Spleen (tissue), 11 donors: ENCODE data around the gene SCN10A. TPM values are rescaled to one million over a fixed set of nuclear protein-coding genes. Genes with fewer than 3 reads are reported as not detected.

Experiments
- DNase-seq: peaks from one replicate; pipeline ENCODE4 v3.0.0-alpha.2; 2020
- H3K27ac ChIP-seq, 8 donors: fragments of 200-600 bp; sonication (generic) in 7 of 8; 1 replicate in 4 of 8; 2 replicates in 4 of 8; pipeline versions ENCODE4 v1.5.0 to v1.8.0; 2016 to 2021; ENCODE audit warnings: inconsistent platforms in 4 of 8, mild to moderate bottlenecking in 4 of 8, moderate library complexity in 1 of 8
- H3K27me3 ChIP-seq, 7 donors: fragments of 200-600 bp; sonication (generic) in 6 of 7; replicated peaks in 1 of 7; 1 replicate in 4 of 7; 2 replicates in 3 of 7; pipeline versions ENCODE4 v1.5.0 to v1.8.0; 2016 to 2021; ENCODE audit warnings: inconsistent platforms in 3 of 7, mild to moderate bottlenecking in 1 of 7
- H3K36me3 ChIP-seq, 6 donors: fragments of 200-600 bp; sonication (generic) in 5 of 6; 1 replicate in 4 of 6; 2 replicates in 2 of 6; pipeline versions ENCODE4 v1.5.0 to v1.8.0; 2016 to 2021; ENCODE audit warnings: inconsistent platforms in 2 of 6
- H3K4me1 ChIP-seq, 6 donors: fragments of 200-600 bp; sonication (generic) in 5 of 6; 1 replicate in 3 of 6; 2 replicates in 3 of 6; pipeline versions ENCODE4 v1.5.0 to v1.8.0; 2016 to 2021; ENCODE audit warnings: inconsistent platforms in 3 of 6
- H3K4me3 ChIP-seq, 8 donors: fragments of 200-600 bp; sonication (generic) in 7 of 8; 1 replicate in 4 of 8; 2 replicates in 4 of 8; pipeline versions ENCODE4 v1.5.0 to v1.8.0; 2016 to 2021; ENCODE audit warnings: inconsistent platforms in 4 of 8, mild to moderate bottlenecking in 4 of 8, moderate library complexity in 2 of 8
- H3K9me3 ChIP-seq, 8 donors: fragments of 200-600 bp; sonication (generic) in 7 of 8; 1 replicate in 4 of 8; 2 replicates in 4 of 8; pipeline versions ENCODE4 v1.5.0 to v1.8.0; 2016 to 2021; ENCODE audit warnings: inconsistent platforms in 4 of 8
- CTCF ChIP-seq, 11 experiments: fragments of 200-600 bp in 7 of 11; fragments of 450-650 bp in 4 of 11; sonication (generic) in 4 of 11; IDR thresholded peaks in 8 of 11; conservative IDR thresholded peaks in 3 of 11; 1 replicate in 7 of 11; 2 replicates in 4 of 11; pipeline versions ENCODE4 v1.4.0 to v1.8.0; 2016 to 2021; ENCODE audit warnings: antibody characterized with exemption in 11 of 11, inconsistent platforms in 4 of 11, mild to moderate bottlenecking in 1 of 11
- POLR2A ChIP-seq, 3 donors: fragments of 450-650 bp; IDR thresholded peaks; one replicate each; pipeline ENCODE4 v1.5.1; 2017; ENCODE audit warnings: antibody characterized with exemption in 3 of 3, mild to moderate bottlenecking in 1 of 3
- POLR2AphosphoS5 ChIP-seq, 3 donors: sonication (generic); formaldehyde crosslinking; IDR thresholded peaks; one replicate each; pipeline ENCODE4 v1.5.1; 2017; ENCODE audit warnings: antibody characterized with exemption in 3 of 3
- WGBS, 5 donors: extraction: QIAGEN DNeasy Blood & Tissue Kit in 3 of 5; methylation state at CpG; one replicate each; pipeline versions ENCODE4 v1.1.5 to v1.1.7; 2013 to 2018; 5-methylcytosine and 5-hydroxymethylcytosine counted together
- intact Hi-C: fragments of 100-400 bp; cut with DNase I; formaldehyde crosslinking; loops from one replicate; pipeline ENCODE4 v1.15.0; 2023; ENCODE audit warnings: low total_unique reads
- polyA plus RNA-seq, 3 donors: library from polyadenylated mRNA; stranded (reverse); fragments of 200-250 nt; gene quantifications; one replicate each; pipeline ENCODE4 v1.2.1, GENCODE V29; 2013
- total RNA-seq, 7 donors: library from RNA; depleted of rRNA in 3 of 7; stranded (reverse); fragments of >200 nt in 3 of 7; fragmentation: NEBNext Ultra II Directional in 4 of 7; extraction: Animal tissue kit (Norgen Biotek cat#: 25700) in 4 of 7; gene quantifications; one replicate each; pipeline versions ENCODE4 v1.1.0 to v1.2.1, GENCODE V29; 2016 to 2021
- donor health status: healthy with polysubstance abuse.
- donor health status: DM: no; HTN: no; CAD: no; lungs with moderate emphysema.
- donor health status: DM: no; HTN: no; CAD: no.
- donor health status: Bipolar disorder and iron deficiency.
- donor health status: healthy.
- donor health status: DM: no; HTN: no; CAD: no.
- donor health status: DM: yes; HTN: yes; CAD: no.

SCN10A gene
- total and polyA plus RNA-seq, 10 donors, result under 0.01 to 0.26 (median 0.02) TPM; not detected in 7

GRCh38 chr3:38726751-38727150 is 89.3 kb downstream of the SCN10A start:
- no peak for DNase-seq
- WGBS, 5 donors, result 80 to 88% (median 81%) methylated on average over 7 of the region's 7 CpGs
- TF ChIP-seq CTCF (IDR thresholded peaks at IDR 0.05 in 8 of 11, conservative IDR thresholded peaks at IDR 0.05 in 3 of 11), result no peak
- TF ChIP-seq POLR2A (IDR thresholded peaks at IDR 0.05), result no peak
- TF ChIP-seq POLR2AphosphoS5 (IDR thresholded peaks at IDR 0.05), result no peak

GRCh38 chr3:38725726-38726419 is 90.1 kb downstream of the SCN10A start:
- TF ChIP-seq POLR2AphosphoS5 (IDR thresholded peaks at IDR 0.05), result no peak
- TF ChIP-seq POLR2A (IDR thresholded peaks at IDR 0.05), result no peak
- no peak for TF ChIP-seq CTCF (IDR thresholded peaks at IDR 0.05 in 8 of 11, conservative IDR thresholded peaks at IDR 0.05 in 3 of 11)
- peaks cover 0 to 30% (median 0%) of the 10 kb centered on the region in 7 donors for H3K27me3 ChIP-seq
- H3K9me3 ChIP-seq, result no peaks in the 10 kb centered on the region
- 69 to 87% (median 73%) methylated on average over 5 of the region's 5 CpGs for WGBS, 5 donors
- H3K4me3 ChIP-seq, result no peak overlapping the region
- intact Hi-C loops, result no loop called here
- H3K27ac ChIP-seq, result no peak overlapping the region
- no peaks in the 10 kb centered on the region for H3K36me3 ChIP-seq
- DNase-seq, result no peak
- no peaks in the 10 kb centered on the region for H3K4me1 ChIP-seq

More at GRCh38 chr3:38726751-38727150, 89.3 kb downstream of the SCN10A start:
- Histone ChIP-seq H3K36me3 (no peaks in the 10 kb centered on the region), H3K9me3 (no peaks in the 10 kb centered on the region), H3K4me1 (no peaks in the 10 kb centered on the region), H3K27ac (no peak overlapping the region), H3K27me3 (peaks cover 0 to 30% (median 0%) of the 10 kb centered on the region in 7 donors), H3K4me3 (no peak overlapping the region)
- intact Hi-C loops, result no loop called here

- WGBS, 5 donors, result 12 to 33% (median 26%) methylated on average over 2 of the region's 2 CpGs
- DNase-seq, result no peak
- intact Hi-C loops, result no loop called here
- Histone ChIP-seq H3K27ac (no peak overlapping the region), H3K36me3 (no peaks in the 10 kb centered on the region), H3K4me1 (no peaks in the 10 kb centered on the region), H3K9me3 (no peaks in the 10 kb centered on the region), H3K4me3 (no peak overlapping the region), H3K27me3 (peaks cover 0 to 30% (median 0%) of the 10 kb centered on the region in 7 donors)
- TF ChIP-seq POLR2AphosphoS5 (IDR thresholded peaks at IDR 0.05), result no peak
- no peak for TF ChIP-seq CTCF (IDR thresholded peaks at IDR 0.05 in 8 of 11, conservative IDR thresholded peaks at IDR 0.05 in 3 of 11)
- no peak for TF ChIP-seq POLR2A (IDR thresholded peaks at IDR 0.05)
Measured at GRCh38 chr3:38724392-38724736, 91.7 kb downstream of the SCN10A start.

GRCh38 chr3:38723569-38724391 is 92.2 kb downstream of the SCN10A start:
- 40 to 67% (median 62%) methylated on average over 10 to 16 of the region's 16 CpGs for WGBS, 5 donors
- Histone ChIP-seq H3K4me3 (no peak overlapping the region), H3K36me3 (no peaks in the 10 kb centered on the region), H3K27ac (no peak overlapping the region), H3K4me1 (no peaks in the 10 kb centered on the region), H3K27me3 (peaks cover 0 to 30% (median 0%) of the 10 kb centered on the region in 7 donors), H3K9me3 (no peaks in the 10 kb centered on the region)
- intact Hi-C loops, result no loop called here
- TF ChIP-seq POLR2A (IDR thresholded peaks at IDR 0.05), result no peak
- TF ChIP-seq CTCF (IDR thresholded peaks at IDR 0.05 in 8 of 11, conservative IDR thresholded peaks at IDR 0.05 in 3 of 11), result no peak
- TF ChIP-seq POLR2AphosphoS5 (IDR thresholded peaks at IDR 0.05), result no peak
- no peak for DNase-seq
